GM12878 (cell line): ENCODE results near the gene SUFU. TPM values are rescaled to one million over a fixed set of nuclear protein-coding genes. Genes with fewer than 3 reads are reported as not detected.

Experiments
- ATAC-seq: fragments of 200-7000 bp; cut with Tn5 transposase; 3 replicates; pipeline ENCODE4 v1.9.1; 2020; ENCODE audit warnings: mild to moderate bottlenecking, moderate library complexity
- BruUV-seq: library from RNA; stranded (reverse); fragments of 400-500 nt; replicated peaks from 2 replicates; lab custom pipeline; 2021; lab: Mats Ljungman, UMichigan
- CTCF ChIA-PET: fragments of 300-600 bp; sonication (Branson Sonifier 250); formaldehyde crosslinking; extraction: SDS; loops from one replicate; lab custom pipeline; 2021; ENCODE audit warnings: inconsistent platforms; lab: Yijun Ruan, JAX
- POLR2A ChIA-PET: fragments of 350-600 bp; formaldehyde crosslinking; extraction: SDS; loops from one replicate; lab custom pipeline; 2021; ENCODE audit warnings: inconsistent platforms; lab: Charles Lee
- RAD21 ChIA-PET: fragments of 300-600 bp; sonication (Branson Sonifier 250); formaldehyde crosslinking; loops from one replicate; lab custom pipeline; 2023; ENCODE audit warnings: antibody characterized with exemption; ENCODE audit not compliant: unreplicated experiment; lab: Charles Lee
- SMC1A ChIA-PET: fragments of 300-600 bp; sonication (Branson Sonifier 250); formaldehyde crosslinking; loops from one replicate; lab custom pipeline; 2023; ENCODE audit not compliant: unreplicated experiment, uncharacterized antibody; lab: Charles Lee
- DNase-seq: peaks from one replicate; pipeline ENCODE4 v3.0.0-alpha.2; 2011; ENCODE audit warnings: low read depth, low spot score
- FAIRE-seq: peaks from 3 replicates; lab custom pipeline; 2011; peaks lifted over from hg19 to GRCh38; lab: Jason Lieb, UNC
- H2AFZ ChIP-seq: 2 replicates; pipeline ENCODE4 v1.6.0; 2011; ENCODE audit warnings: low read depth, low read length, control low read depth; ENCODE audit not compliant: control insufficient read depth
- H3K27ac ChIP-seq: 2 replicates; pipeline ENCODE4 v1.5.1; 2011; ENCODE audit warnings: control low read depth; ENCODE audit not compliant: control insufficient read depth, insufficient read depth
- H3K27me3 ChIP-seq, 2 experiments: replicated peaks in 1 of 2; 2 replicates each; pipeline versions ENCODE4 v1.6.0 to v1.6.1; 2011; ENCODE audit warnings: low read length in 1 of 2; ENCODE audit not compliant: control insufficient read depth in 2 of 2, insufficient read depth in 2 of 2
- H3K36me3 ChIP-seq, 2 experiments: 2 replicates each; pipeline ENCODE4 v1.5.1; 2011; ENCODE audit warnings: low read length in 1 of 2; ENCODE audit not compliant: control insufficient read depth in 2 of 2, insufficient read depth in 2 of 2
- H3K4me1 ChIP-seq: 2 replicates; pipeline ENCODE4 v1.6.1; 2011; ENCODE audit warnings: mild to moderate bottlenecking, low read length, moderate library complexity, mixed read lengths; ENCODE audit not compliant: control insufficient read depth, insufficient read depth
- H3K4me2 ChIP-seq: 2 replicates; pipeline ENCODE4 v1.6.0; 2011; ENCODE audit warnings: control low read depth; ENCODE audit not compliant: control insufficient read depth, insufficient read depth
- H3K4me3 ChIP-seq: fragments of 200-600 bp; sonication (generic); 2 replicates; pipeline ENCODE4 v1.5.1; 2016
- H3K79me2 ChIP-seq: 2 replicates; pipeline ENCODE4 v1.6.0; 2011; ENCODE audit warnings: low read length; ENCODE audit not compliant: control insufficient read depth, insufficient read depth
- H3K9ac ChIP-seq: 2 replicates; pipeline ENCODE4 v1.8.0; 2011; ENCODE audit warnings: low read length, control low read depth, mixed read lengths; ENCODE audit not compliant: control insufficient read depth, insufficient read depth
- H3K9me3 ChIP-seq: replicated peaks from 3 replicates; pipeline ENCODE4 v1.5.1; 2011; ENCODE audit warnings: mild to moderate bottlenecking, low read length; ENCODE audit not compliant: control insufficient read depth, insufficient read depth
- H4K20me1 ChIP-seq: 2 replicates; pipeline ENCODE4 v1.6.0; 2011; ENCODE audit not compliant: control insufficient read depth, insufficient read depth
- BHLHE40 ChIP-seq, 2 experiments: fragments of 450-650 bp in 1 of 2; IDR thresholded peaks; 2 replicates each; pipeline ENCODE4 v1.6.1; 2011 to 2017; ENCODE audit warnings: low read depth in 2 of 2, borderline replicate concordance in 1 of 2, improper control_type of control experiment in 1 of 2, low read length in 1 of 2, mild to moderate bottlenecking in 1 of 2
- E2F4 ChIP-seq: IDR thresholded peaks from 2 replicates; pipeline ENCODE4 v1.6.1; 2012; ENCODE audit warnings: low read depth, low read length, improper control_type of control experiment
- FOS ChIP-seq: IDR thresholded peaks from 3 replicates; pipeline ENCODE4 v1.6.1; 2011; ENCODE audit warnings: borderline replicate concordance; ENCODE audit not compliant: insufficient read length; ENCODE audit errors: extremely low read depth
- MTA2 ChIP-seq: fragments of 450-650 bp; IDR thresholded peaks from 2 replicates; pipeline ENCODE4 v1.6.1; 2016; ENCODE audit warnings: low read depth, mild to moderate bottlenecking, moderate library complexity
- MXI1 ChIP-seq: fragments of 150-350 bp; IDR thresholded peaks from 2 replicates; pipeline ENCODE4 v1.6.1; 2011; ENCODE audit warnings: low read depth, mild to moderate bottlenecking, inconsistent platforms, low read length, improper control_type of control experiment
- MYB ChIP-seq: fragments of 150-350 bp; IDR thresholded peaks from 2 replicates; pipeline ENCODE4 v1.6.1; 2014; ENCODE audit warnings: mild to moderate bottlenecking, low read depth, low read length, borderline replicate concordance
- NFIC ChIP-seq: IDR thresholded peaks from 2 replicates; pipeline ENCODE4 v1.6.1; 2012; ENCODE audit warnings: low read depth, mild to moderate bottlenecking, inconsistent platforms, low read length, moderate library complexity
- RAD21 ChIP-seq: IDR thresholded peaks from 2 replicates; pipeline ENCODE4 v1.6.1; 2011; ENCODE audit warnings: mild to moderate bottlenecking, low read depth, low read length, moderate library complexity; ENCODE audit not compliant: insufficient read depth
- RAD51 ChIP-seq: fragments of 450-650 bp; IDR thresholded peaks from 2 replicates; pipeline ENCODE4 v1.6.1; 2016; ENCODE audit warnings: moderate library complexity, mild to moderate bottlenecking, inconsistent platforms
- RCOR1 ChIP-seq: conservative IDR thresholded peaks from 2 replicates; pipeline ENCODE4 v1.6.1; 2012; ENCODE audit warnings: low read depth, low read length, improper control_type of control experiment
- SMAD5 ChIP-seq: IDR thresholded peaks from 2 replicates; pipeline ENCODE4 v1.6.1; 2016; ENCODE audit warnings: antibody characterized with exemption, low read depth
- SREBF1 ChIP-seq: IDR thresholded peaks from 2 replicates; pipeline ENCODE4 v1.6.1; 2012; ENCODE audit warnings: mild to moderate bottlenecking, low read length
- TCF12 ChIP-seq: IDR thresholded peaks from 2 replicates; pipeline ENCODE4 v1.6.1; 2011; ENCODE audit warnings: low read depth, mild to moderate bottlenecking, low read length
- WGBS: methylation state at CpG from one replicate; pipeline ENCODE4 v1.1.6; 2016; ENCODE audit warnings: low lambda C conversion rate; ENCODE audit not compliant: insufficient replicate concordance, insufficient coverage; ENCODE audit errors: missing lambda C conversion rate; 5-methylcytosine and 5-hydroxymethylcytosine counted together
- in situ Hi-C: fragments of 300-500 bp; cut with MboI; formaldehyde crosslinking; loops from 9 replicates; pipeline ENCODE4 v1.14.3; 2018; ENCODE audit warnings: mixed read lengths
- intact Hi-C: fragments of 100-400 bp; cut with micrococcal nuclease; formaldehyde crosslinking; loops from one replicate; pipeline ENCODE4 v1.14.2; 2022; ENCODE audit not compliant: unreplicated experiment
- polyA plus RNA-seq, 11 experiments: library from polyadenylated mRNA; depleted of rRNA in 4 of 11; unstranded in 6 of 11; stranded (reverse) in 5 of 11; fragments of >200 nt; fragmentation: Nextera tagmentation in 4 of 11; fragmentation: Illumina TruSeq in 1 of 11; extraction: Ambion mirVana in 4 of 11; extraction: Trizol in 1 of 11; gene quantifications; 1 replicate in 1 of 11; 2 replicates in 10 of 11; pipeline versions ENCODE4 v1.2.1 to v1.2.3, GENCODE V29; 2011 to 2016; ENCODE audit warnings: inconsistent platforms in 2 of 11, missing spikeins in 2 of 11, low read depth in 1 of 11
- total RNA-seq, 4 experiments: library from RNA; depleted of rRNA in 3 of 4; stranded (reverse); fragments of >200 nt in 3 of 4; fragmentation: Illumina TruSeq in 1 of 4; extraction: Trizol in 1 of 4; gene quantifications; 2 replicates each; pipeline versions ENCODE4 v1.2.1 to v1.2.3, GENCODE V29; 2013 to 2021

SUFU gene
- total and polyA plus RNA-seq, 10 of the 15 experiments (the other 5 are each of a cell fraction or from before 2014, with no cell fraction given) = 0.68 to 7.7 (median 2.4) TPM

GRCh38 chr10:102468683-102469082 lies 35.1 kb upstream of the SUFU start:
- WGBS = 88% methylated on average over 9 of the region's 9 CpGs
- TF ChIP-seq SMAD5 = no peak
- no peak for TF ChIP-seq TCF12
- TF ChIP-seq MYB = no peak
- TF ChIP-seq RCOR1 = no peak
- no peak for TF ChIP-seq E2F4
- TF ChIP-seq NFIC = no peak
- TF ChIP-seq MTA2 = no peak
- TF ChIP-seq RAD51 = no peak
- no peak for TF ChIP-seq FOS
- no peak for TF ChIP-seq BHLHE40 (IDR thresholded peaks at IDR 0.05; ENCODE audit: borderline replicate concordance in 1 of 2, low read depth in 2 of 2, low read length in 1 of 2)
- no peak for TF ChIP-seq RAD21
- no peak for TF ChIP-seq SREBF1
- no peak for TF ChIP-seq MXI1
- TF ChIP-seq, all 136 proteins: peak for 0
- intact Hi-C loops (no loop called here), in situ Hi-C loops (no loop called here)
- Histone ChIP-seq H3K4me3 (no peak overlapping the region), H3K36me3 (no peaks in the 10 kb centered on the region), H3K27ac (no peak overlapping the region), H3K9ac (no peak overlapping the region), H2AFZ (no peak overlapping the region), H3K4me1 (no peaks in the 10 kb centered on the region), H3K79me2 (no peaks in the 10 kb centered on the region), H3K4me2 (no peak overlapping the region), H4K20me1 (no peaks in the 10 kb centered on the region), H3K9me3 (no peaks in the 10 kb centered on the region), H3K27me3 (no peaks in the 10 kb centered on the region)
- ChIA-PET CTCF (interaction anchor here (0.6 to 3.1 kb wide), 4 partner anchors 10 to 127 kb away, joined by 3 to 12 read pairs (median 3); no protein-coding TSS in a partner anchor), SMC1A (no interaction called here), POLR2A (interaction anchor here (0.7 kb wide), 1 partner anchor 68 kb away, joined by 5 read pairs; no protein-coding TSS in a partner anchor), RAD21 (no interaction called here)
- no peak for FAIRE-seq
- BruUV-seq = no TSS peak
- no peak for DNase-seq
- no peak for ATAC-seq
